NCI-H1092 (cell line): ENCODE measurements around the gene GALNT2.

Experiments
- DNase-seq: peaks from one replicate; lab custom pipeline; 2025; lab: John Stamatoyannopoulos, UW

The GALNT2 gene

DNA sequence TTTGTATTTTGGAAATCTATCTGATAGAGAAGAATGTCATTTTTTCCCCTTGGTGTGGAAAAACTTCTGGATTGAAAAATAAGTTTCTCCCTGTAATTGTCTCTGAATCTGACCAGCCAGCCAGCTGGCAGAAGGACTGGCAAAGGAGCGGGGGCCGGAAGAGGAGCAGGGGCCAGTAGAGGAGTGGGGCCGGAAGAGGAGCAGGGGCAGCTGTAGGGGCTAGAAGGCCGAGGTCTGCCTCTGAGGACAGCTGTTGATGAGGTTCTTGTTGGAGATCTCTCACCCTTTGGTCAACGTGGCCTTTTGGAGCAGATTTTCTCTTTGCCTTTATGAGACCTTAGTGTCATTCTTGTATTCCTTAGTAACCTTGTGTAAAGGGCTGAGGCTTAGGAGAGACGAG, 121.8 kb downstream of the GALNT2 start:
- peak; percentile 60 for DNase-seq

DNA sequence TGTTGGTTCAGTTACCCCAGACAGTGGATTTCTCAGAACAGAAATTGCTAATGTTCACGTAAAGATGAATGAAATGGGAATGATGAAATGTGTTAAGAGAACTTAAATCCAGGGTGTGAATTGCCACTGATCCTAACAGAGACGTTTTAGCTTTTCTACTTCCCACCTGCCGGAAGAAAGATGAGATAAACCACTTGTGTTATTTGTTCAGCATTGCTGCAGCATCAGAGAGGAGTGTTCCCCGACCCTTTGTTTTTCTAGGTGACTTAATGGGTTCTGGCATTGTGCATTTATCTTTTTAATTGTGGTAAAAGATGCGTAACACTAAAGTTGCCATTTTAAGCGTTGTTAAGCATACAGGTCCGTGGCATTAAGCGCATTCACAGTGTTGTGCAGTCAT, 122.3 kb downstream of the GALNT2 start:
- peak; percentile 73 for DNase-seq

DNA sequence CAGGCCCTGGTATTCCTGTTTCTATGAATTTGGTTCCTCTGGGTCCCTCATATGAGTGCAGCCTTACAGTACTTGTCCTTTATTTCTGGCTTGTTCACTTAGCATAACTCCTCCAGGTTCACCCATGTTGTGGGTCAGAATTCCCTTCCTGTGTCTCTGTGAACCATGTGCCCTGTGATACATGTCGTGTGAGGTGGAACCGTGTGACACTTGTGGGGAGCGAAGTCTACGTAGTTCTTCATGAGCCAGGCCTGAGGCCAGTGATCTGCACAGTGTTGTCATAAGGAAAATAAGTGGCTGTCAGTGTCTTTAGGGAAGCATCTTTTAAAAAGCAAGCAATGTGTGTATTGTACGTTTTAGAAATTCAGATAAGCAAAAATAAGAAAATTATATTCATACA, 122.8 kb downstream of the GALNT2 start:
- DNase-seq = no peak

DNA sequence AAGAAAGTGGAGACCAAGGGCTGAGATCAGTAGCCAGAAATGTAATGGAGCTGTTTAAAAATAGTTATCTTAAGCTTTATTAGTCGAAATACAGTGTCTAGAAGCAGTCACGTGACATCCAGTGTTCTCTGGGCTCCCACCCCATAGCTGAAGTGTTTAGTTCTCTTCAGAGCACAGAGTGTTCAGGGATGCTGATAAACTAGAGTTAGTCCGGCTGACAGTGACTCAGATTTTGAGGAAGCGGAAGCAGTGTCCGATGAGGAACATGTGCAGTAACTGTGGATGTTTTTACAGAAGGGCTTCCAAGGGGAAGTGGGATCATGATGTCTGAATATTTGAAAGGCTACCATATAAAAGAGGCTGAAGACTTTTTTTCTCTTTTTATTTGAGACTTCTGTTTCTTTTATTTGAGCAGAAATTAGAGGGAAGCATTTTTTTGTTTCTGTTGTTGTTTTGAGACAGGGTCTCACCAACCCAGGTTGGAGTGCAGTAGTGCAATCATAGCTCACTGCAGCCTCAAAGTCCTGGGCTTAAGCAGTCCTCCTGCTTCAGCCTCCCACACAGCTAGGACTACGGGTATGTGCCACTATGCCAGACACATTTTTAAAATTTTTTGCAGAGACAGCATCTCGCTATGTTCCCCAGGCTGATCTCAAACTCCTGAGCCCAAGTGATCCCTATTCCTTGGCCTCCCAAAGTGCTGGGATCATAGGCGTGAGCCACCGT, 124.2 kb downstream of the GALNT2 start:
- no peak for DNase-seq

DNA sequence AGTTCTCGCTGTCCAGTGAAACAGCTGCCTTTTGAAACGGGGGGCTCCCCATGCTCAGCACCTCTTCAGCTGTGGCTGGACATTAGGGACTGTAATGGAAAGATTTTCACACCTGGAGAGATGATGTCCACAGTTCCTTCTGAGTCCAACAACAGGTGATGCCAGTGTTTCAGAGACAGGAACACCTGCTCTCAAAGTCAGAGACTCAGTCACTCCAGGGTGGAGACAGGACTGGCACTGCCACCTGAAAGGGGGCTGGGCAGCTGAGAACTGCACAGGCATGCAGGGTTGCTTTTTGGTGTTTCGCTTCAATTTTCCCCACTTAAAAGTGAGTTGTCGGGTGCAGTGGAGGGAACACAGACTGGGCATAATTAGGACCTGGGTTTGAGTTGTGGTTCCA, 124.8 kb downstream of the GALNT2 start:
- DNase-seq = no peak

DNA sequence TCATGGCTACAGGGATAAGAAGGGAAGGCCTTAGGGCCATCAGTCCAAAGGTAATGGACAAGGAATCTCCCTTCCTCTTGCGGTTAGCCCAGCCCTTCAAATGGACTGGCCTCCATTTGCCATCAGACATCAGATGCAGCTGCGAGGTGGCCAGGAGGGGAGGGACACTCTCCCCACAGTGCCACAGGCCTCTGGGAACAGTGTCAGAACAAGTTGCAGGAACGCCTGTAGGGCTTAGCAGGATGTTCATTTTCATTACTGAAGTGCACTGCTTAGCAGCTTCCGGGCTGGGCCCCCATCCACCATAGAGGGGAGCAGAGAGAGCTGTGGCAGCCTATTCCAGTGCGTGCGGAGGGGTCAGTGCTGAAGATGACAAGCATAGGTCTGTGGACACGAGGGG, 127.5 kb downstream of the GALNT2 start:
- DNase-seq = no peak

DNA sequence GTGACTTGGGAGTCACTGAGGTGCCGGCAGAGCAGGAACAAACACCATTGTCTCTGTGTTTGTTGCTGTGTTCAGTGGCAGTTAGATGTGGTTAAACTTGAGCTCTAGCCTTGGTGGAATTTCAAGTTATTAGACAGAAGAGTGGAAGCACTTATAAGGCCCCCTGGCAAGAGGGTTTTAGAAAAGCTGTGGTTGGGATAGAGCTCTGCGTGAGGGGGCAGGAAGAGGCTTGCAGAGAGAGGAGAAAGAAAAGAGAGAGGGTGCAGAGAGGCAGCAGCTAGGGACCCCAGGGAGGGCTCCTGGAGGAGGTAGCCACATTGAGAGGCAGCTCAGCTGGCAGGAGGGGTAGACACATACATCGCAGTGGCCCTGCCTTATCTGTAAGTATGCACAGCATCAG, 128.2 kb downstream of the GALNT2 start:
- no peak for DNase-seq

DNA sequence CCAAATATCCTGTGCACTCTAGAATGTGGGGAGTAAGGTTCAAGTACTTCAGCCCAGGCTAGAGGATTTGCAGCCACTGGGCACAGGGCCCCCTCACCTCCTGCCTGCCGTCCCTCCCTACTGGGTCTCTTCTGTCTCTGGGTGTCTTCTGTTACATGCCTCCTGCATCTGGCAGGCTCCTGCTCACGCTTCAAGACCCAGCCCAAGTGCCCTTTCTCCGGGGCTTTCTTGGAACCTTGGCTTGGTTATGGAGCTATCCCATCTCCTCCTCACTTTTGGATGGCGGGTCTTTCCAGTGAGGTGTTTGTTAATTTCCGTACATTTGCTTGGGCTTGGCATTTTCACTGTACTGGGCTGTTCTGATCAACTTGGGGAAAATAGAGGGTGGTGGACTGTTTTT, 129.0 kb downstream of the GALNT2 start:
- no peak for DNase-seq

DNA sequence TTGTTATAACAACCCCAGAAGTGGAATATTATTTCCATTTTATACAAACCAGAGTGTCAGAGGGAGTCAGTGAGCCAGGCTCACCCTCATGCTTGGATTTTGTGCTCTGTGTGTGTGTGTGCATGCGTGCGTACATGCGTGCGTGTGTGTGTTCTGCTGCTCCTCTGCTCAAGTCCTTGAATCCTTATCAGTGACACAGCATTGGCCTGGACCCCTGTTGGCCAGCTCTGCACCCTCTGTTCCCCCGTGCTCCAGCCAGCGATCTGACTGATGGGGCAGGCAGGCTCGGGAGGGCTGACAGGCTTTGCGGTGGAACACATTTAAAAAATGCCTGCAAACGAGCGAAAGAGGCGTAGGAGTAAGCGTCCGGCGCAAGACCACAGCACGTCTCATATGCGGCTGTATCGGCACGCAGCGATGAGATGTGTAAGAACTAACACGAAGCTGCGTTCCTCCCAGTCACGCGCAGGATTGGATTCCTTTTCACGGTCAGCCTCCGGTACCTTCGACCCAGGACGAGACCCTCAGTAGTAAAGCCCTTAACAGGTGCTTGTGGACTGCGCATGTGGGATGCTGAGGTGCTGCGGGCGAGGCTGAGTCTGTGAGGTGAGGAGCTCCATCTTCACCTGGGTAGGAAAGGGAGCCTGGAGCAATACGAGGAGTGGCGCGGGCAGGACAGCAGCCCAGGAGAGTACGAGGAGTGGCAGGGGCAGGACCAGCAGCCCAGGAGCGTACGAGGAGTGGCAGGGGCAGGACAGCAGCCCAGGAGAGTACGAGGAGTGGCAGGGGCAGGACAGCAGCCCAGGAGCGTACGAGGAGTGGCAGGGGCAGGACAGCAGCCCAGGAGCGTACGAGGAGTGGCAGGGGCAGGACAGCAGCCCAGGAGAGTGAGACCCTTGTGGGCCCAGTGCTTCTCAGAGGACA, 130.9 kb downstream of the GALNT2 start:
- DNase-seq = no peak

DNA sequence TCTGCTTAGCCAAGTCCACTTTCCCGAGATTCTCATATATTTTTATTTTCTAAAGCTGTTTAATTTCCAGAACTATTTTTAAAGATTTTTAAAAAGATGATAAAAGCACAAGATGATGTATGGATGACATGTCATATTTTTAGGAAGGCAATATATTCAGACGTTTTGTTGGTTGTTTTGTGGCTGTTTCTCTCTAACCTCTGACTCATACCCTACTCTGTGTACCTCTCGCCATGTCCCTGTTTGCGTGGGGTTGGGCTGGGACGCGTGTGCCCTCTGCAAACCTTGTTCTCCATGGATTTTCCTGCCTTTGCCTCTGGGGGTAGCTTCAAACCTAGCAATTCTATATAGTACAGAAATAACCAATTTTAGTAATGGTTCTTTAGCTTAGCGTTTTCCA, 132.0 kb downstream of the GALNT2 start:
- DNase-seq = no peak

DNA sequence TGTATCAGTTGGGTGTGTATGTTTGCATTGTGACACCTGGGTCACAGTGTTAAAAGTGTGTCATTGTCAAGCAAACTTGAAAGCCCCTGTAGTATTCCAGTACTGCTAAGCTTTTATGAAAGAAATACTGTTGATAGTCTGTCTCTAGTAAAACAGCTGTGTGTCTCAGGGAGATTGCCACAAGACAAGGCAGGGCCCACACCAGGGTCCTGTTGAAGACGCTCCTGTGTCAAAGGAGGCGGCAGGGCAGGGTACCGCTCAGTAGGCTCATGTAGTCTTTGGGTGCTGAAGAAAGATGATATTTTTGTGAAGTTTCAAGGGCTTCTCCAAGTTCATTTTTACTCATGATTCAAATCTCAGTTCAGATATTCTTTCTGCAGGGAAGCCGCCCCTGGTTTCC, 132.5 kb downstream of the GALNT2 start:
- no peak for DNase-seq

DNA sequence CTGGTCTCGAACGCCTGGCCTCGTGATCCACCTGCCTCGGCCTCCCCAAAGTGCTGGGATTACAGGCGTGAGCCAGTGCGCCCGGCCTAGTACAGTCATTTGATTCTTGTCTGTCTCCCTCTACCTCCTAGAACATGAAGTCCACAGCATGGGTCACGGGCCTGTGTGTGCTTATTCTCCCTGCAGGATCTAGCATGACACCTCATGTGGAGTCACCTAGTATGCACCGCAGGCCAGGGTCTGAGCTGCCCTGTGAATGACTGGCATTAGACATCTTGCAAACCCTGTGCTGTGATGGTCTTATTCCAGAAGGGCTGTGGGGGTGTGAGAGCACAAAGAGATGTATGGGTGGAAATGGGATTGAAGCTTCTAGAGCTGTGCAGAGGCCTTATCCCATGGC, 133.2 kb downstream of the GALNT2 start:
- no peak for DNase-seq

DNA sequence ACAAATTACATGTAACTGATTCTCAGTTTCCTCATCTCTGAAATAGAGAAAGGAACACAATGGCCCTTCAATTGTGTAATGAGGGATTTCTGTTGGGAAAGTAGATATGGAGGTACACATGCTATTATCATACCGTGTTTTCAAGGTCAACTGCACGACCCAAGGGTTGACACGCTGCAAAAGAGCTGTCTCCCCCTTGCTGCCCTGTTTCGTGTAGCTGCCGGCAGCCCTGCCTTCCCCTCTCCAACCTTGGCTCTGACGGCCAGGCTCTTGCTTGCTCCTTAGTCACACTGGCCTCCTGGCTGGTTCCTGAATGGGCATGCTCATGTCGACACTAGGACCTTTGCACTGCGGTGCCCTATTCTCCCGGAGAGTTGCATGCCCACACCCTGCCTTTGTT, 134.4 kb downstream of the GALNT2 start:
- DNase-seq = no peak

DNA sequence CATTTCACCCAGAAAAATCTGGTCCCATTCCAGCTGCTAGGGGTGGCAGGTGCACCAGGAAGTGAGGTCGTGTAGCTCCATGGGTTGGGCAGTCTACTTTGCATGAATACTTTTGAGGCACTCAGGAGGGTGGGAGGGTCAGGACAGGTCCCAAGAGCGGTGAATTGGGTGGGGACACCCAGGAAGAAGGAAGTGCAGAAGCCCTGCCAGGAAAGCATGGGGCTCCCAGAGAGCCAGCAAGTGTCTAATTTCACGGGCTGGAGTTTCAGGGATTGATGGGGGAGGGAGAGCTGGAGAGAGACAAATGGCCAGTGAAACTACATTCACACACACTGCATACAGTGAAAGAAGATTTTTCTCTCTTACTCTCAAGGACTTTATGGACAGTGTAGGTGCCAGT, 137.8 kb downstream of the GALNT2 start:
- no peak for DNase-seq

DNA sequence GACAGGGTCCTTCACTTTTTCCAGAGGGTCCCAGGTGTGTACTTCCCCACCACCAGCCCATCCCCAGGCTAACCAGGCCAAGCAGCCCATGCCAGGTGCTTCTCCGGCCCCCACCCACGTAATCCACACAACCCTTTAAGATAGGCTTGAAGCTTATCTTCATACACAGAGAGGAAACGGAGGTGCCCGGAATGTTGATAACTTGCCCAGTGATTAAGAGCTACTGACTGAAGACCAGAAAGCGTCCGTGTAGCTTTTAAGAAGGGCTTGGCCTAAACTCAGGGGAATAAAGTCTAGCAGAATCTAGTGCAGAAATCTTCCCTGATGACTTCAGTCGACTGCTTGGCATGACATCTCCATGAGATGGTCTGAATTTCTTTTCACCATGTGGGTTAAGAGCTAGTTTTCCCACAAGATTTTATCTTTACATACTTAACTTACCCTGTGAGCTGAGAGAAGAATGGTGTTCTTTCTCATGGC, 138.7 kb downstream of the GALNT2 start:
- DNase-seq = no peak

DNA sequence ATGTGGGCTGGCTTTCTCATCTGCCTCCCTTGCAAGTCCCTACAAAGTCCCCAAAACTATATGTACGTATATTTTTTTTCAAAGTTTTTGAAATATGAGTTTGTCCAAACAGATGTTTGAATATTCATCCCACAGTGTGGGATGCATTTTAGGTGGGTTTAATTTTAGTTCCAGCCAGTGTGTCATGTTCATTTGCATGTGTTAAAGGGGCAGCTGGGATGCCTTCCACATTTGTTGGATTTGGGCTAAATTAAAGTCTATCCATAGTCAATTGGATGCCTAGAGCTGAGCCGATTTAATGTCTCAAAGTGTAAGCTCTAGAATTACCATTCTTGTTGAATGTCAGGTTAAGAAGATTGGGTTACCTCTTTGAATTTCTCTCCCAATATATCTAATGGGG, 139.2 kb downstream of the GALNT2 start:
- DNase-seq = no peak

DNA sequence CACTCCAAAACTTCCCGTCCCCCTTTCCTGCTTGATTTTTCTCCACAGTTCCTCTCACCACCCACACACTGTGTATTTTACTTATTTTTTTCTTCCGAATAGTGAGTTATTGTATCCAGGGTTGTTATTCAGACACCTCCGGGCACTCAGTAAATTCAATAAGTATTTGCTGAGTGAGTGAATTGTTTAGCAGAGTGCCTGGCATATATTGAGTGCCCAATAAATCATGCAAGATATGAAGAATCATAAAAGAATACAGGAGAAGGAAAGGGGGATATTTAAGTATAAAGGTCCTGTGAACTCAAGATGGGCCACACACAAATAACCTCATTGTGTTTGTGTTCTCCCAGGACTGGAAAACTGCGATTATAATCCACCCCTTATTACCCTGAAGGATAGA, 139.9 kb downstream of the GALNT2 start:
- DNase-seq = no peak

DNA sequence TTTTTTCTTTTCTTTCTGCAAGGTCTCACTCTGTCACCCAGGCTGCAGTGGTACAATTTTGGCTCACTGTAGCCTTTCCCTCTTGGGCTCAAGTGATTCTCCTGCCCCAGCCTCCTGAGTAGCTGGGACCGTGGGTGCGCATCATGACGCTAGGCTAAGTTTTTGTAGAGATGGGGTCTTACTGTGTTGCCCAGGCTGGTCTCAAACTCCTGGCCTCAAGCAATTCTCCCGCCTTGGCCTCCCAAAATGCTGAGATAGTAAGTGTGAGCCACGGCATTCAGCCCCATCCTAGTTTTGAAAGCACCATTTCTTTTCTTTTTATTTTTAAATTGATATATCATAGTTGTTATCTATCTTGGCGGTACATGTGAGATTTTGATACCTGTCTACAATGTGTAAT, 140.6 kb downstream of the GALNT2 start:
- no peak for DNase-seq

DNA sequence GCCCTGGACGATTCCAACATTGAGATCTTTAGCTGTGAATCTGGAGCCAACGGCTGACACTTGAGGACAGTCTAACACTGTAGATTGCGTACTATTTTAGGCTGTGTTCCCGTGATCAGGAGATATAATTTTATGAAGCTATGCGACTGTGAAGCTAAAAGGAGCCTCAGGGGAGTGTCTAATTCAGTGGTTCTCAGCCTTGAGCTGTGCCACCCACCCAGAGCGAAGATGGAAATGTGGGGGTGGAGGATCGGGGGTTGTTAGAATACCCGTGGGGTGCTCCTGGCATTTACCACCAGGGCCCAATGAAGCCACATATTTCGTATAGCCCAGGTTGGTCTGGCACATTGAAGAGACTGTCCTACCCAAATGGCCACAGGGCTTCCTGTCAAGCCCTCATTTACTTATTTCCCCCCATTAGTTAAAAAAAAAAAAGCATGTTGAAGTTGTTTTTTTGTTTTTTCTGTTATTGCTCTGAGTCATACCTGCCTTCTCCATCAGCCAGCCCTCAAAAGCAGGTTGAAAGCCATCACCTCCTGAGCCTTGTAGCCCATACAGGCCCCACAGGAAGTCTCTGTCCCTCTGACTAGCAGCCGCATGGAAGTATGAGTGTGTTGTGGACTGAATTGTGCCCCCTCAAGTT, 141.7 kb downstream of the GALNT2 start:
- no peak for DNase-seq

DNA sequence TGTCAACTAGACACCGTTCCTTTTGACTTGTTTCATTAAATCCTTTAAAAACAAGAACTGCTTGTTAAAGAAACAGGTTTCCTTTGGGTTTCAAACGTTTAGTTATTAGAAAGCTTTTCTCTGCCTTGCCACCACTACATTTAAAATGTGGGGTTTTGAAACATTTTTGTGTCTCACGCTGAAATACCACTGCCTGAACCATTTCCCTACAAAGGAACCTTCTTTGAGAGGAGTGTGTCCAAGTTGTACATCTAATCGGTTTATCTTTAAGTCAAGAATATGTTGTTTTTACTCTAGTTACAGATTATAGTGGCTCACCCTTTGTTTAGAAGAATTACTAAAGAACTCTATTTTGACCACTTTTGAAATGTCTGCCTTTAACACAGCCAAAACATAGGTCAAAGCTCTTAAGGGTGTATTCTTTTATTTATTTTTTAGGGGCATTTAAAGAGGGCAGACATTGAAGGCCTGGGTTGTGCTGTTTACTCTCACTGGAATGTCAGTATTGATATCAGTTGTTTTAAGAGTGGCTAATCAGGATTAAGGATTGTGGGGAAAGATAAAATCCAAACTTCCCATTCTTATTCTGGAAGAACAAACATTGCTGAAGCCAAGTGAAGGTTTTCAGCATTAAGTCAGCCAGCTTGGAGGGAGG, 143.4 kb downstream of the GALNT2 start:
- no peak for DNase-seq

DNA sequence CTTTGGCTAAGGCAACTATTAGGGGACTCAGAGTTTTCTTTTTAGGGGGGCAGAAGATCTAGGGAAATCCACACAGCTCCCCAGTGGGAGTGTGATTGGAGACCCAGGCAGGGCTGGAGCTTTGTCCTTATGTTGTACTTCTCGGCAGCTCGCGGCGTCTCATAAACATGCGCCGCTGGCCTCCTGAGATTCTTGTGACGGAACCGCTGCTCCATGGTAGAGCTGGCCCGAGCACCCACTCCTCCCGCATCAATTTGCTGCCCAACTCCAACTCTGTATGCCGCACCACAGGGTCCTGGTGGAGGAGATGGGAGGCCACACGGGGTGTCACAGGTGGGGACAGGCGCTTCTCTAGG, 143.9 kb downstream of the GALNT2 start:
- no peak for DNase-seq

DNA sequence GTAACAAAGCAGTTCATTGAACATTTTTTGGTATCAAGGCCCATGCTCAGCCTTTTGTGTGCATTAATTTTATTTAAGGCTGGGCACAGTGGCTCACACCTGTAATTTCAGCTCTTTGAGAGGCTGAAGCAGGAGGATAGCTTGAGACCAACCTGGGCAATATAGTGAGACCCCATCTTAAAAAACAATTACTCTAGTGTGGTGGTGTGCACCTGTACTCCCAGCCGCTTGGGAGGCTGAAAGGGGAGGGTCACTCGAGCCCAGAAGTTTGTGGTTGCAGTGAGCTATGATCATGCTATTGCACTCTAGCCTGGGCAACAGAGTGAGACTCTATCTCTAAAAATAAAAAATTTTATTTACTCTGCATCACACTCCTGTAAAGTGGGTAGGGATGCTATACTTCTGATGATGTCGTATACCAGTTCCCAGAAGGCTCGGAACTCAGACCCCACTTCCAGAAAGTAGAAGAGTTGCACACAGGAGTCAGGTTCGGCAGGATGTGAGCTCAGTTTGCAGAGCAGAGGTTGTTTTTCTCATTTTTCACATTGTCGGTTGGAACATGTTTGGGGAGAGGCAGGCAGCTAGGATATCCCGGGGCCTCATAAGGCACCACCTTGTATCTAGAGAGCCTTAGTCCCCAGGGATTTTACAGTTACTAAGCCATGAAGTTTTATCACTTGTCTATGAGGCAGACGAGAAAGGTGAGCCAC, 144.6 kb downstream of the GALNT2 start:
- DNase-seq = no peak
